Skeletal muscle satellite cell (primary cell): ENCODE measurements around the gene RPS6KC1.

Source experiments
- H3K27me3 ChIP-seq: 2 replicates; pipeline ENCODE4 v1.7.0; 2013; ENCODE audit warnings: low read length; ENCODE audit not compliant: control insufficient read depth, insufficient read depth
- H3K36me3 ChIP-seq: 2 replicates; pipeline ENCODE4 v1.7.0; 2013; ENCODE audit warnings: mild to moderate bottlenecking, control low read depth, low read length; ENCODE audit not compliant: insufficient read depth
- H3K4me1 ChIP-seq: 2 replicates; pipeline ENCODE4 v1.7.0; 2013; ENCODE audit warnings: low read length; ENCODE audit not compliant: control insufficient read depth, insufficient read depth
- H3K4me2 ChIP-seq: 2 replicates; pipeline ENCODE4 v1.7.0; 2013; ENCODE audit warnings: mild to moderate bottlenecking, low read length
- H3K4me3 ChIP-seq: 2 replicates; pipeline ENCODE4 v1.7.0; 2013; ENCODE audit warnings: low read length
- H3K9ac ChIP-seq: 2 replicates; pipeline ENCODE4 v1.7.0; 2013; ENCODE audit warnings: mild to moderate bottlenecking, low read depth, low read length, moderate library complexity
- H3K9me3 ChIP-seq: replicated peaks from 2 replicates; pipeline ENCODE4 v1.7.0; 2013; ENCODE audit warnings: mild to moderate bottlenecking, control low read depth, low read length

RPS6KC1 gene

GRCh38 chr1:213276236-213276635 is 225.2 kb downstream of the RPS6KC1 start:
- H3K4me1 ChIP-seq: peaks cover 8% of the 10 kb centered on the region
- H3K36me3 ChIP-seq: peaks cover 5% of the 10 kb centered on the region
- H3K4me3 ChIP-seq: no peak overlapping the region

GRCh38 chr1:213277036-213277435 is 226.0 kb downstream of the RPS6KC1 start:
- Histone ChIP-seq H3K9me3 (no peaks in the 10 kb centered on the region), H3K9ac (no peak overlapping the region)

More at GRCh38 chr1:213276236-213276635, 225.2 kb downstream of the RPS6KC1 start:
- Histone ChIP-seq H3K9ac (no peak overlapping the region), H3K27me3 (no peaks in the 10 kb centered on the region), H3K4me2 (no peak overlapping the region), H3K9me3 (no peaks in the 10 kb centered on the region)

GRCh38 chr1:213279410-213279809 is 228.4 kb downstream of the RPS6KC1 start:
- Histone ChIP-seq H3K4me3 (no peak overlapping the region), H3K4me1 (peaks cover 16% of the 10 kb centered on the region), H3K4me2 (no peak overlapping the region), H3K36me3 (no peaks in the 10 kb centered on the region), H3K9ac (no peak overlapping the region), H3K9me3 (no peaks in the 10 kb centered on the region), H3K27me3 (no peaks in the 10 kb centered on the region)

More at GRCh38 chr1:213277036-213277435, 226.0 kb downstream of the RPS6KC1 start:
- peaks cover 11% of the 10 kb centered on the region for H3K4me1 ChIP-seq
- no peak overlapping the region for H3K4me2 ChIP-seq
- H3K27me3 ChIP-seq: no peaks in the 10 kb centered on the region
- peaks cover 5% of the 10 kb centered on the region for H3K36me3 ChIP-seq
- H3K4me3 ChIP-seq: no peak overlapping the region

- Histone ChIP-seq H3K4me2 (no peak overlapping the region), H3K4me1 (peaks cover 20% of the 10 kb centered on the region), H3K4me3 (no peak overlapping the region), H3K27me3 (no peaks in the 10 kb centered on the region), H3K9me3 (no peaks in the 10 kb centered on the region), H3K9ac (no peak overlapping the region), H3K36me3 (no peaks in the 10 kb centered on the region)
Observed at GRCh38 chr1:213281640-213282301, 230.7 kb downstream of the RPS6KC1 start.

- Histone ChIP-seq H3K36me3 (no peaks in the 10 kb centered on the region), H3K27me3 (no peaks in the 10 kb centered on the region), H3K4me3 (no peak overlapping the region), H3K9me3 (no peaks in the 10 kb centered on the region), H3K9ac (no peak overlapping the region), H3K4me1 (peaks cover 14% of the 10 kb centered on the region), H3K4me2 (peak overlapping the region; percentile 38)
Observed at GRCh38 chr1:213284626-213285025, 233.6 kb downstream of the RPS6KC1 start.

- Histone ChIP-seq H3K4me2 (no peak overlapping the region), H3K9me3 (no peaks in the 10 kb centered on the region), H3K4me3 (no peak overlapping the region), H3K9ac (no peak overlapping the region), H3K27me3 (no peaks in the 10 kb centered on the region), H3K4me1 (peaks cover 14% of the 10 kb centered on the region), H3K36me3 (no peaks in the 10 kb centered on the region)
Observed at GRCh38 chr1:213286235-213286634, 235.2 kb downstream of the RPS6KC1 start.

GRCh38 chr1:213287987-213288386 is 236.9 kb downstream of the RPS6KC1 start:
- Histone ChIP-seq H3K27me3 (no peaks in the 10 kb centered on the region), H3K4me1 (peaks cover 11% of the 10 kb centered on the region), H3K4me2 (no peak overlapping the region), H3K4me3 (no peak overlapping the region), H3K9ac (no peak overlapping the region), H3K36me3 (no peaks in the 10 kb centered on the region), H3K9me3 (no peaks in the 10 kb centered on the region)

- no peak overlapping the region for H3K9ac ChIP-seq
- no peak overlapping the region for H3K4me3 ChIP-seq
- H3K27me3 ChIP-seq: no peaks in the 10 kb centered on the region
- H3K4me1 ChIP-seq: no peaks in the 10 kb centered on the region
- H3K9me3 ChIP-seq: no peaks in the 10 kb centered on the region
- H3K36me3 ChIP-seq: no peaks in the 10 kb centered on the region
- no peak overlapping the region for H3K4me2 ChIP-seq
Observed at GRCh38 chr1:213291526-213291925, 240.5 kb downstream of the RPS6KC1 start.

GRCh38 chr1:213292614-213293013 is 241.6 kb downstream of the RPS6KC1 start:
- no peak overlapping the region for H3K4me2 ChIP-seq
- H3K4me3 ChIP-seq: no peak overlapping the region

GRCh38 chr1:213295860-213296259 is 244.8 kb downstream of the RPS6KC1 start:
- H3K27me3 ChIP-seq: no peaks in the 10 kb centered on the region
- no peaks in the 10 kb centered on the region for H3K4me1 ChIP-seq
- no peaks in the 10 kb centered on the region for H3K9me3 ChIP-seq
- H3K9ac ChIP-seq: no peak overlapping the region
- H3K4me3 ChIP-seq: no peak overlapping the region
- H3K4me2 ChIP-seq: no peak overlapping the region
- H3K36me3 ChIP-seq: no peaks in the 10 kb centered on the region

More at GRCh38 chr1:213292614-213293013, 241.6 kb downstream of the RPS6KC1 start:
- Histone ChIP-seq H3K27me3 (no peaks in the 10 kb centered on the region), H3K9me3 (no peaks in the 10 kb centered on the region), H3K9ac (no peak overlapping the region), H3K4me1 (no peaks in the 10 kb centered on the region), H3K36me3 (no peaks in the 10 kb centered on the region)

- Histone ChIP-seq H3K4me3 (no peak overlapping the region), H3K27me3 (no peaks in the 10 kb centered on the region), H3K9ac (no peak overlapping the region), H3K4me2 (no peak overlapping the region), H3K9me3 (no peaks in the 10 kb centered on the region), H3K4me1 (no peaks in the 10 kb centered on the region), H3K36me3 (no peaks in the 10 kb centered on the region)
Observed at GRCh38 chr1:213296558-213296957, 245.5 kb downstream of the RPS6KC1 start.

- no peaks in the 10 kb centered on the region for H3K27me3 ChIP-seq
- no peaks in the 10 kb centered on the region for H3K9me3 ChIP-seq
- H3K9ac ChIP-seq: no peak overlapping the region
- no peak overlapping the region for H3K4me2 ChIP-seq
- H3K4me3 ChIP-seq: no peak overlapping the region
- no peaks in the 10 kb centered on the region for H3K4me1 ChIP-seq
- no peaks in the 10 kb centered on the region for H3K36me3 ChIP-seq
Observed at GRCh38 chr1:213297021-213297420, 246.0 kb downstream of the RPS6KC1 start.
